GM19099 (cell line): ENCODE results near the gene PCDHB13.
"Not testable (repeated sequence)": the region's sequence is repeated elsewhere in the genome, so short reads cannot be mapped to it uniquely, and the experiment has no call there.

ENCODE experiments used
- POLR2A ChIP-seq: IDR thresholded peaks from 3 replicates; pipeline ENCODE4 v1.6.1; 2011; ENCODE audit warnings: low read depth; ENCODE audit not compliant: insufficient read length; ENCODE audit errors: extremely low read depth

Gene PCDHB13

DNA sequence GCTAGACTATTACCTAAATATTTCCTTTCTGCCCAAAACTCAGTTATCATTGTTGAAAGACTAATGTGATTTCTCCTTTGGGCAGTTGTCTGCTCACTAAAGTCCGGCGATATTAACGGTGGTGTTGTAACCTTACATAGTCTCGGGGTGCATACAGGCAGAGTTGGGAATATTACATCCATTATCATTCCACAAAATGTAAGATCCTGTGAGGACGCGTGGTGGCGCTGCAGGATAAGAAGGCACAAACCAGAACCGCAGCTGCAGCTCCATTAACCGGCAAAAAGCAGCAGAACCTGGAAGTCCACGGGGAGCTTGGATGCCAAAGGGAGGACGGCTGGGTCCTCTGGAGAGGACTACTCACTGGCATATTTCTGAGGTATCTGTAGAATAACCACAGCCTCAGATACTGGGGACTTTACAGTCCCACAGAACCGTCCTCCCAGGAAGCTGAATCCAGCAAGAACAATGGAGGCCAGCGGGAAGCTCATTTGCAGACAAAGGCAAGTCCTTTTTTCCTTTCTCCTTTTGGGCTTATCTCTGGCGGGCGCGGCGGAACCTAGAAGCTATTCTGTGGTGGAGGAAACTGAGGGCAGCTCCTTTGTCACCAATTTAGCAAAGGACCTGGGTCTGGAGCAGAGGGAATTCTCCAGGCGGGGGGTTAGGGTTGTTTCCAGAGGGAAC, at the start of gene PCDHB13:
Gene PCDHB13 (plus strand): TSS at position 264 of the 684 bp plus-strand sequence. CDS start 205 bp downstream, at position 469.
- TF ChIP-seq POLR2A: not testable (repeated sequence)

DNA sequence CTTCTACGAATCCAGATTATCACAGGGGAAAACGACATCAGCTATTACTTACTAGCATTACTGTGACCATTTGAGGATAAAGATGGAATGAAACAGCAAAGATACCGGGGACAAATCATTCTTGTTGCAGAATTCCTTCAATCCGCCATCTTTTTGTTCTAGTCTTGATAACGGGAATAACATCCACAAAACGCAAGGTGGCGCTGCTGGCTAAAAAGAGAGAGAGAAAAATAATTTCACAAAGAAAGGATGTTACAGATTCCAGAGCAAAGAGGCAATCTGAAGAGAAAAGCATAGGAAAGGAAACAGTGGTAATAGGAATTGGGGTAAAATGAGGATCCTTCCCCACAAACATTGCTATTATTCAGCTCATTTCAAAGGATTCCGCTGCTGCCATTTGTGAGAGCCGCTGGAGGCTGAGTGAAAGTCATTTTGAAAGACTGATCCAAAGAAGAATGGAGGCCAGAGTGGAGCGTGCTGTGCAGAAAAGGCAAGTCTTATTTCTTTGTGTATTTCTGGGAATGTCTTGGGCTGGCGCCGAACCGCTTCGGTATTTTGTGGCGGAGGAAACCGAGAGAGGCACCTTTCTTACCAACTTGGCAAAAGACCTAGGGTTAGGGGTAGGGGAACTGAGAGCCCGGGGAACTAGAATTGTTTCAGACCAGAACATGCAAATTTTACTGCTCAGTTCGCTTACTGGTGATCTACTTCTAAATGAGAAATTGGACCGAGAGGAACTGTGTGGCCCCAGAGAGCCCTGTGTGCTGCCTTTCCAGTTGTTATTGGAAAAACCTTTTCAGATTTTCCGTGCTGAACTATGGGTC, 41.1 kb upstream of the PCDHB13 start, which contains the start of gene PCDHB7:
Gene PCDHB7 (plus strand): TSS at position 264 of the 824 bp plus-strand sequence. CDS start 192 bp downstream, at position 456.
- TF ChIP-seq POLR2A: no peak

DNA sequence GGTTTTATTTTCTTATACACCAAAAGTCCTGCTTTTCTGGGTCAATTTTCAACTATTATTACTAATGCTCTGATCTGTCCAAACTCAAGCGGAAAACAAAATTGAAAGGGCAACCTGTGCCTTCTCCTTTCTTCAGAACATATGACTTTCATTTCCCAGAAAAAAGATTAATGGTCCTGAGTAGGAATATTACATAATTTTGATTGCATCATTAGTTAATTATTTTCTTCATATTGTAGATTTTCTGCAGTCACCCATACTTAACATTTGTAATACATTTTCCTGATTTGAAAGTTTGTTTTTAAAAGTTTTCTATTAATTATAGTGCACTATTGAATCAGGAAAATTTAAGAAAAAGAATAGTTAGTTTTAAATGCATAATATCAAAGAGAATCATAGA, 37.8 kb upstream of the PCDHB13 start:
- no peak for TF ChIP-seq POLR2A

DNA sequence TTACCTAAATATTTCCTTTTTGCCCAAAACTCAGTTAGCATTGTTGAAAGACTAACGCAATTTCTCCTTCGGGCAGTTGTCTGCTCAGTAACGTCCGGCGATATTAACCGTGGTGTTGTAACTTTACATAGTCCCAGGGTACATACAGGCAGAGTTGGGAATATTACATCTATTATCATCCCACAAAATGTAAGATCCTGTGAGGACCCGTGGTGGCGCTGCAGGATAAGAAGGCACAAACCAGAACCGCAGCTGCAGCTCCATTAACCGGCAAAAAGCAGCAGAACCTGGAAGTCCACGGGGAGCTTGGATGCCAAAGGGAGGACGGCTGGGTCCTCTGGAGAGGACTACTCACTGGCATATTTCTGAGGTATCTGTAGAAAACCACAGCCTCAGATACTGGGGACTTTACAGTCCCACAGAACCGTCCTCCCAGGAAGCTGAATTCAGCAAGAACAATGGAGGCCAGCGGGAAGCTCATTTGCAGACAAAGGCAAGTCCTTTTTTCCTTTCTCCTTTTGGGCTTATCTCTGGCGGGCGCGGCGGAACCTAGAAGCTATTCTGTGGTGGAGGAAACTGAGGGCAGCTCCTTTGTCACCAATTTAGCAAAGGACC, 36.0 kb upstream of the PCDHB13 start, which contains the start of gene PCDHB8:
Gene PCDHB8 (plus strand): TSS at position 214 of the 615 bp plus-strand sequence. CDS start 245 bp downstream, at position 459.
- TF ChIP-seq POLR2A: not testable (repeated sequence)

DNA sequence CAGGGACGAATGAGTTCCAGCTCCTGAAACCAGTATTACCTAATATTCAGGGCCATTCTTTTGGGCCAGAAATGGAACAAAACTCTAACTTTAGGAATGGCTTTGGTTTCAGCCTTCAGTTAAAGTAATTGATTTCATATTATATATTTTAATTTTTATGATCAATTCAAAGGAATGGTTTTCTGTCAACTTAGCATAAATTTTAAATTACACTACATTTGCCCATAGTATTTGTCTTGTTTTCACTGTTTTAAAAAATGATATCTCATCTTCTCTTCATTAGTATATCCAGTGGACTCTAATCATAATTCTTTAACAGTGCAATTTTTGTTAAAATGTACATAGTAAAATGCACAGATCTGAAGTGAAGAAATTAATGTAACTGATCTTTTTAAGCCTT, 33.4 kb upstream of the PCDHB13 start:
- TF ChIP-seq POLR2A: no peak

DNA sequence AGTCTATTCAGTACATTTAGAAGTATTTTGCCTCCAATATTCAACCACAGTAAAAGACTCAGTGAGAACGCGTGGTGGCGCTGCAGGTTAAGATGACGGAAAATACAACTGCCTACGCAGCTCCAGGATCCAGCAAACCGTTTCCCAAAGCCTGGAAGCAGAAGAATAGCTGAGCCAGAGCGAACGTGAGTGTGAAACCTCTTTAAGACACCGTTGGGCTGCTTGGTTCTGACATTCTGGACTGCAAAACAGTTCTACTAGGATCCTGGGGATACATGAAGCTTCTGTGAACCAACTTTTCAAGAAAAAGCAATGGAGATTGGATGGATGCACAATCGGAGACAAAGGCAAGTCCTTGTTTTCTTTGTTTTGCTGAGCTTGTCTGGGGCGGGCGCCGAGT, 31.5 kb upstream of the PCDHB13 start, which contains the start of gene PCDHB16:
Gene PCDHB16 (plus strand): TSS at position 140 of the 400 bp plus-strand sequence. CDS start 173 bp downstream, at position 313.
- TF ChIP-seq POLR2A: no peak

DNA sequence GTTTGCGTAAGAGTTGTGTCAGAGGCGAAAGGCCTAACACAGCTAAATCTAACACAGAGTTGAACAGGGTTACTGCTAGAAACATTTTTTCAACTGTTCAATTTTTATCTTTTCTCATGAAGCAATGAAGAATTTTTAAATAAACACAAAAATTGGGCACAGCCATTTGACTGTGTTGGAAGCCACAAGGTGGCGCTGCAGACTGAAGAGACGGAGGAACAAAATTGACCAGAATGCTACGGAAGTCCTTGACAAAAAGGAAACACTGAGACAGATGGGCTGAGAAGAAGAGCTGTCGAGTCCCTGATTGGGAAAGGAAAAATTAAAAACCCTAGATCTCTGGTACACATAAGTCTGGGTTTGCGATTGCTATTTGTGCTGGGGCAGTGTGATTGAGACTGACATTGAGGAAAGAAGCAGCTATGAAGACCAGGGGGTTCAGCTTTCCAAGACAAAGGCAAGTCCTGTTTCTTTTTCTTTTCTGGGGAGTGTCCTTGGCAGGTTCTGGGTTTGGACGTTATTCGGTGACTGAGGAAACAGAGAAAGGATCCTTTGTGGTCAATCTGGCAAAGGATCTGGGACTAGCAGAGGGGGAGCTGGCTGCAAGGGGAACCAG, 26.7 kb upstream of the PCDHB13 start, which contains the start of gene PCDHB9:
Gene PCDHB9 (plus strand): TSS at position 265 of the 616 bp plus-strand sequence. CDS start 158 bp downstream, at position 423.
- no peak for TF ChIP-seq POLR2A

DNA sequence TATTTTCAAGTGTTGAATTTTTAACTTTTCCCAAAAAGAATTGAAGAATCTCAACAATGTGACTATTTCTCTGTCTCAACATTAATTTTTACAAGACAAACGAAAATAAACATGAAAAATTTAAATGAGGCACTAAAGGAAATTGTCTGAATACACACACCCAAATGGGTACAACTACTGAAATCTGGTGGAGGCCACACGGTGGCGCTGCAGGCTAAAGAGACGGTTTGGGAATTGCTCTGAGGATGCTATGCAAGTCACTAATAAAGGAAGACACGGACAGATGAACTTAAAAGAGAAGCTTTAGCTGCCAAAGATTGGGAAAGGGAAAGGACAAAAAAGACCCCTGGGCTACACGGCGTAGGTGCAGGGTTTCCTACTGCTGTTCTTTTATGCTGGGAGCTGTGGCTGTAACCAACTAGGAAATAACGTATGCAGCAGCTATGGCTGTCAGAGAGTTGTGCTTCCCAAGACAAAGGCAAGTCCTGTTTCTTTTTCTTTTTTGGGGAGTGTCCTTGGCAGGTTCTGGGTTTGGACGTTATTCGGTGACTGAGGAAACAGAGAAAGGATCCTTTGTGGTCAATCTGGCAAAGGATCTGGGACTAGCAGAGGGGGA, 21.5 kb upstream of the PCDHB13 start, which contains the start of gene PCDHB10:
Gene PCDHB10 (plus strand): TSS at position 244 of the 616 bp plus-strand sequence. CDS start 200 bp downstream, at position 444.
- no peak for TF ChIP-seq POLR2A

DNA sequence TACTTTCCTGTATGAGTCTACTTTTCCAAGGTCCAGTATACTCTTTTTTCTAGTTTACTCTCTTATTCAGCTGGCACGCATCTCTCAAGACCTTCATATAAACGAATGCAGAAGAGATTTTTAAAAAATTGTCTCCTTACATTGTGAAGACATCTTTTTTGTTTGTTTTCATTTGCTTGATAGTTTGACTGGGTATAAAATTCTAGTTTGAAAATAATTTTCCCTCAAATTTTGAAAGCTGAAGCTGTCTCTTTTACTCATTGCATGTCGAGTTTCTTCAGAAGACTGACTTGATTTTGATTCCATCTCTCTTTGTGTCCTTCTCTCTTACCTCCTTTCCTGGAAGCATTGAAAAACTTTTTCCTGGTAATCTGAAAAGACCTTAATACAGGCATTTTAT, 17.4 kb upstream of the PCDHB13 start:
- TF ChIP-seq POLR2A: no peak

DNA sequence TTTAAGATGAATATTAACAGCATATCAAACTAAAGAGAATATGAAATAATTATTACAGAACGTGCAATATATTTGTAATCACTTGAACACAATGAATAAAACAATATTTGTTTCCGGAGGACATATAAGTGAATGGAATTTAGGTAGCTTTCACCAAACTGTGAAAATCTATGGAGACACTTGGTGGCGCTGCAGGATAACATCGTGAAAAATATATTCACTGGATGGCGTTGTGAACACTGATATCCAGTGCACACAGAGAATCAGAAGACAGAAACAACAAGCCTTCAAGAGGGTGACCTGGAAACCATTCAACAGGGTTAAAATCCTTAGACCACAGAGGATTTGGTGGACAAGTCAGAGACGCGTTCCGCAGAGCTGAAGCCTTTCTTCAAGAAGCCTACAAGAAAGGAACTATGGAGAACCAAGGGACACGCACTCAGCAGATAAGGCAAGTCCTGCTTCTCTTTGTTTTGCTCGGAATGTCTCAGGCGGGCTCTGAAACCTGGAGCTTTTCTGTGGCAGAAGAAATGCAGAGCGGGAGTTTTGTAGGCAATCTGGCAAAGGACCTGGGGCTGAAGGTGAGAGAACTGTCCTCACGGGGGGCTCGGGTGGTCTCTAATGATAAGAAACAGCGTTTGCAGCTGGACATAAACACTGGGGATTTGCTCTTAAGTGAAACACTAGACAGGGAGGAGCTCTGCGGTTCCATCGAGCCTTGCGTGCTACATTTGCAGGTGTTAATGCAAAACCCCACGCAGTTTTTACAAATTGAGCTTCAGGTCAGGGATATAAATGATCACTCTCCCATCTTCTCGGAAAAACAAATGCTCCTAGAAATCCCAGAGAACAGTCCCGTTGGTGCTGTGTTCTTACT, 14.1 kb upstream of the PCDHB13 start, which contains the start of gene PCDHB11:
Gene PCDHB11 (plus strand): TSS at position 269 of the 877 bp plus-strand sequence. CDS start 148 bp downstream, at position 417.
- TF ChIP-seq POLR2A: no peak

DNA sequence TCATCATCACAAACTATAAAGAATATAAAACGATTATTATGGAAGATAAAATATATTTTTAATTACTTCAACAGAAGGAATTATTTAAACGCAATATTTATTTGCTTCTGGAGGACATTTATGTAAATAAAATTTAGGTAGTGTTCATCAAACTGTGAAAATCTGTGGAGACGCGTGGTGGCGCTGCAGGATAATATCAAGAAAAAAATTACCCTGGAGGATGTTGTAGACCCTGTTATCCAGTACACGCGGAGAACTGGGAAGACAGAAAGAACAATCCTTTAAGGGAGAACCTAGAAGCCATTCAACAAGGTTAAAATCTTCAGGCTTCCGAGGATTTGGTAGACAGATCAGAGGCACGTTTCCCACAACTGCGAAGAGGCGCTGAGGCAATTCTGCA, 5.2 kb upstream of the PCDHB13 start, which contains the start of gene PCDHB12:
Gene PCDHB12 (plus strand): TSS at position 242 of the 400 bp plus-strand sequence. CDS start 189 bp downstream, outside the sequence.
- TF ChIP-seq POLR2A: no peak

DNA sequence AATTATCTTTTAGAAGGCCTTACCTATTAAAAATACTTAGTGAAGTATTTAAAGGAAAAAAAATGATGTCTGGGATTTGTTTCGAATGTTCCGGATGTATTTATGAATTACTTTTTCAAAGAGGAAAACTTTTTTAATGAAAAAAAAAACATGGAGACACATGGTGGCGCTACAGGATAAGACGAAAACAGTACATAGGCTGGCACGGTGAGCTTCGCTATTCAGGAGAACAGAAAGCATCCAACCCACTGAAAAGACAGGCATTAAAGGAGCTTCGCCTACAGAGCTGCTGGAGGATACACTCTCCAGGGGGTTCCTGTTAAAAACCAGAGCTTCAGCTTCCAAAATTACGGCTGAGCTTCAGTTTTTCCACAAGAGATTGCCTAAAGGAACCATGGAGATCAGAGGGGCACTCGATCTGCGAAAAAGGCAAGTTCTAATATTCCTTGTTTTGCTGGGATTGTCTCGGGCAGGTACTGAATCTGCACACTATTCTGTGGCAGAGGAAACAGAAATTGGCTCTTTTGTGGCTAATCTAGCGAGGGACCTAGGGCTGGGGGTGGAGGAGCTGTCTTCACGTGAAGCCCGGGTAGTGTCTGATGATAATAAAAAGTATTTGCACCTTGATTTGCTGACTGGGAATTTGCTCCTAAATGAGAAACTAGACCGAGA, 9.5 kb downstream of the PCDHB13 start, which contains the start of gene PCDHB14:
Gene PCDHB14 (plus strand): TSS at position 232 of the 672 bp plus-strand sequence. CDS start 163 bp downstream, at position 395.
- no peak for TF ChIP-seq POLR2A
